Endothelial cell of coronary artery (primary cell): ENCODE results near the gene MRPL53. TPM values are rescaled to one million over a fixed set of nuclear protein-coding genes. Genes with fewer than 3 reads are reported as not detected.

Experiments
- total RNA-seq: library from RNA; depleted of rRNA; stranded (reverse); fragments of >200 nt; gene quantifications from 2 replicates; pipeline ENCODE4 v1.2.3, GENCODE V29; 2014

Gene MRPL53
- total RNA-seq, result 49.9 and 50.5 TPM in 2 replicates

GRCh38 chr2:74472086-74472944 is at the start of gene MRPL53:
MRPL53 (minus strand) TSS chr2:74472680; CDS start chr2:74472660, 20 bp downstream.

GRCh38 chr2:74514368-74515270 is 42.1 kb upstream of the MRPL53 start, which contains the start of gene TLX2:
TLX2 (plus strand) TSS chr2:74514450; CDS start chr2:74514807, 357 bp downstream.

GRCh38 chr2:74507145-74507925 is 34.9 kb upstream of the MRPL53 start, which contains the start of gene PCGF1:
PCGF1 (minus strand) TSS chr2:74507695; CDS start chr2:74507668, 27 bp downstream.

GRCh38 chr2:74499267-74499939 is 26.9 kb upstream of the MRPL53 start, which contains the start of gene LBX2:
LBX2 (minus strand) TSS chr2:74499603; CDS start chr2:74499537, 66 bp downstream.

GRCh38 chr2:74482801-74483674 is 10.6 kb upstream of the MRPL53 start, which contains the start of the genes CCDC142 and TTC31:
CCDC142 (minus strand) TSS chr2:74482998; CDS start chr2:74482837, 161 bp downstream.
TTC31 (plus strand) TSS chr2:74483081; CDS start chr2:74483096, 15 bp downstream.

GRCh38 chr2:74458132-74458937 is 14.1 kb downstream of the MRPL53 start, which contains the start of gene WBP1:
WBP1 (plus strand) TSS chr2:74458438; CDS start chr2:74458603, 165 bp downstream.

GRCh38 chr2:74454654-74455511 is 17.6 kb downstream of the MRPL53 start, which contains the start of gene INO80B:
INO80B (plus strand) TSS chr2:74455087; CDS start chr2:74455117, 30 bp downstream.

GRCh38 chr2:74441690-74442482 is 30.6 kb downstream of the MRPL53 start, which contains the start of gene RTKN:
RTKN (minus strand) TSS chr2:74441937; CDS start chr2:74441816, 121 bp downstream.

Other genes with a start within 250 kb of the MRPL53 start
- gene SLC4A5, start 129.3 kb downstream of the MRPL53 start, total RNA-seq, result 0.09 TPM in 1 of 2 replicates, not detected in the other
- 147 and 177 TPM in 2 replicates for gene DCTN1, start 92.4 kb downstream of the MRPL53 start, total RNA-seq
- gene C2orf81, start 51.1 kb downstream of the MRPL53 start, total RNA-seq, result 0.09 and 0.19 TPM in 2 replicates
- gene WDR54, start 51.0 kb downstream of the MRPL53 start, total RNA-seq, result 43.6 and 46.7 TPM in 2 replicates
- 6.7 and 9.0 TPM in 2 replicates for gene RTKN, start 30.7 kb downstream of the MRPL53 start, total RNA-seq
- 8.5 and 15.2 TPM in 2 replicates for gene INO80B, start 17.6 kb downstream of the MRPL53 start, total RNA-seq
- 30.9 and 36.8 TPM in 2 replicates for gene WBP1, start 14.2 kb downstream of the MRPL53 start, total RNA-seq
- gene MOGS, start 7.3 kb downstream of the MRPL53 start, total RNA-seq, result 46.2 and 60.4 TPM in 2 replicates
- gene CCDC142, start 10.3 kb upstream of the MRPL53 start, total RNA-seq, result 13.0 and 24.2 TPM in 2 replicates
- 6.8 and 9.5 TPM in 2 replicates for gene TTC31, start 10.4 kb upstream of the MRPL53 start, total RNA-seq
- 1.4 and 2.1 TPM in 2 replicates for gene LBX2, start 26.9 kb upstream of the MRPL53 start, total RNA-seq
- 13.7 and 16.8 TPM in 2 replicates for gene PCGF1, start 35.0 kb upstream of the MRPL53 start, total RNA-seq
- gene TLX2, start 41.8 kb upstream of the MRPL53 start, total RNA-seq, result not detected in 2 replicates
- gene DQX1, start 53.6 kb upstream of the MRPL53 start, total RNA-seq, result 0.09 TPM in 1 of 2 replicates, not detected in the other
- gene AUP1, start 57.0 kb upstream of the MRPL53 start, total RNA-seq, result 91.2 and 104 TPM in 2 replicates
- gene HTRA2, start 57.3 kb upstream of the MRPL53 start, total RNA-seq, result 43.3 and 47.2 TPM in 2 replicates
- gene LOXL3, start 81.3 kb upstream of the MRPL53 start, total RNA-seq, result 0.99 and 31.5 TPM in 2 replicates
- gene DOK1, start 82.0 kb upstream of the MRPL53 start, total RNA-seq, result 14.6 and 24.3 TPM in 2 replicates
- gene M1AP, start 175.7 kb upstream of the MRPL53 start, total RNA-seq, result not detected in 2 replicates
- gene SEMA4F, start 181.6 kb upstream of the MRPL53 start, total RNA-seq, result 4.0 and 5.9 TPM in 2 replicates